GM23248 (cell line): ENCODE results near the gene KCTD13. TPM values are rescaled to one million over a fixed set of nuclear protein-coding genes. Genes with fewer than 3 reads are reported as not detected.

Experiments used
- DNase-seq: peaks from one replicate; pipeline ENCODE4 v3.0.0-alpha.2; 2015
- H2AFZ ChIP-seq: fragments of 200-600 bp; sonication (generic); 2 replicates; pipeline ENCODE4 v1.6.1; 2016; ENCODE audit warnings: antibody characterized with exemption
- H3F3A ChIP-seq: fragments of 200-600 bp; sonication (generic); 2 replicates; pipeline ENCODE4 v1.6.1; 2016; ENCODE audit warnings: mild to moderate bottlenecking, antibody characterized with exemption, mixed run types; ENCODE audit not compliant: insufficient read depth
- H3K27ac ChIP-seq: fragments of 200-600 bp; sonication (generic); 2 replicates; pipeline ENCODE4 v1.5.1; 2016; ENCODE audit warnings: mild to moderate bottlenecking
- H3K27me3 ChIP-seq: fragments of 200-600 bp; sonication (generic); replicated peaks from 2 replicates; pipeline ENCODE4 v1.6.1; 2016; ENCODE audit warnings: mild to moderate bottlenecking; ENCODE audit not compliant: insufficient read depth
- H3K36me3 ChIP-seq: fragments of 200-600 bp; sonication (generic); 2 replicates; pipeline ENCODE4 v1.6.1; 2016; ENCODE audit warnings: low read depth, mild to moderate bottlenecking
- H3K4me1 ChIP-seq: fragments of 200-600 bp; sonication (generic); 2 replicates; pipeline ENCODE4 v1.6.1; 2016; ENCODE audit warnings: mild to moderate bottlenecking; ENCODE audit not compliant: insufficient read depth
- H3K4me2 ChIP-seq: fragments of 200-600 bp; sonication (generic); one replicate; pipeline ENCODE4 v1.6.1; 2016; ENCODE audit warnings: mild to moderate bottlenecking; ENCODE audit not compliant: unreplicated experiment
- H3K4me3 ChIP-seq: fragments of 200-600 bp; sonication (generic); 2 replicates; pipeline ENCODE4 v1.5.1; 2016; ENCODE audit warnings: mild to moderate bottlenecking
- H3K79me2 ChIP-seq: fragments of 200-600 bp; sonication (generic); 2 replicates; pipeline ENCODE4 v1.6.1; 2016; ENCODE audit warnings: mild to moderate bottlenecking; ENCODE audit not compliant: insufficient read depth
- H3K9ac ChIP-seq: fragments of 200-600 bp; sonication (generic); 2 replicates; pipeline ENCODE4 v1.6.1; 2016; ENCODE audit warnings: mild to moderate bottlenecking
- H3K9me2 ChIP-seq: fragments of 200-600 bp; sonication (generic); 2 replicates; pipeline ENCODE4 v1.6.1; 2016; ENCODE audit warnings: mixed run types, mild to moderate bottlenecking, moderate library complexity; ENCODE audit not compliant: insufficient read depth
- H3K9me3 ChIP-seq: fragments of 200-600 bp; sonication (generic); one replicate; pipeline ENCODE4 v1.6.1; 2017; ENCODE audit warnings: low read depth
- H4K20me1 ChIP-seq: fragments of 200-600 bp; sonication (generic); 2 replicates; pipeline ENCODE4 v1.6.0; 2016; ENCODE audit not compliant: insufficient read depth
- EZH2 ChIP-seq: fragments of 200-600 bp; sonication (generic); IDR thresholded peaks from 2 replicates; pipeline ENCODE4 v1.6.1; 2018; ENCODE audit warnings: antibody characterized with exemption, mild to moderate bottlenecking; ENCODE audit not compliant: insufficient read depth, poor library complexity, severe bottlenecking
- EZH2phosphoT487 ChIP-seq: fragments of 200-600 bp; sonication (generic); IDR thresholded peaks from 2 replicates; pipeline ENCODE4 v1.6.1; 2018; ENCODE audit warnings: antibody characterized with exemption, moderate library complexity, mild to moderate bottlenecking, low read depth; ENCODE audit not compliant: insufficient read depth
- WGBS, 2 experiments: methylation state at CpG; one replicate each; pipeline ENCODE4 v1.1.6; 2015 to 2017; ENCODE audit warnings: low lambda C conversion rate in 2 of 2, low coverage in 1 of 2; ENCODE audit errors: missing lambda C conversion rate in 2 of 2; 5-methylcytosine and 5-hydroxymethylcytosine counted together
- in situ Hi-C: fragments of 300-500 bp; cut with MboI; formaldehyde crosslinking; loops from 2 replicates; pipeline ENCODE4 v1.15.0; 2020
- polyA plus RNA-seq: library from polyadenylated mRNA; unstranded; fragments of >200 nt; fragmentation: Nextera tagmentation; extraction: Ambion mirVana; gene quantifications from 2 replicates; pipeline ENCODE4 v1.2.1, GENCODE V29; 2016
- total RNA-seq: library from RNA; depleted of rRNA; stranded (reverse); fragments of >200 nt; shearing (Covaris generic); gene quantifications from 2 replicates; pipeline ENCODE4 v1.2.3, GENCODE V29; 2014

The KCTD13 gene
- total and polyA plus RNA-seq, 2 experiments from 2014 or later: 12.6 to 14.7 TPM

- Histone ChIP-seq H4K20me1 (peaks cover 4% of the 10 kb centered on the region; the same call in 1 of the 2 replicates), H3K4me3 (peak overlapping the region; percentile 90), H2AFZ (peak overlapping the region; percentile 92), H3K4me1 (peaks cover 22% of the 10 kb centered on the region), H3K36me3 (no peaks in the 10 kb centered on the region; the same call in 1 of the 2 replicates), H3K27me3 (no peaks in the 10 kb centered on the region), H3K4me2 (peak overlapping the region; percentile 94), H3K9me2 (no peaks in the 10 kb centered on the region), H3K9ac (peak overlapping the region; percentile 90), H3K9me3 (no peaks in the 10 kb centered on the region), H3K79me2 (peaks cover 36% of the 10 kb centered on the region), H3K27ac (peak overlapping the region; percentile 73), H3F3A (peaks cover 13% of the 10 kb centered on the region; the same call in 1 of the 2 replicates)
- TF ChIP-seq EZH2phosphoT487 (no peak), EZH2 (no peak)
- WGBS, 2 experiments: 39 to 43% methylated on average over 12 of the region's 12 CpGs
- DNase-seq: peak; percentile 41
- in situ Hi-C loops: no loop called here
Measured at GRCh38 chr16:29927070-29927905, 1.3 kb upstream of the KCTD13 start.

- H3K9me2 ChIP-seq: no peaks in the 10 kb centered on the region
- TF ChIP-seq EZH2phosphoT487 (no peak), EZH2 (no peak)
- no peaks in the 10 kb centered on the region for H3K9me3 ChIP-seq
- in situ Hi-C loops: no loop called here
- no peaks in the 10 kb centered on the region; the same call in 1 of the 2 replicates for H3K36me3 ChIP-seq
- 3 to 4% methylated on average over 12 of the region's 12 CpGs for WGBS, 2 experiments
- peak overlapping the region; percentile 92 for H2AFZ ChIP-seq
- peaks cover 42% of the 10 kb centered on the region for H3K79me2 ChIP-seq
- peak overlapping the region; percentile 94 for H3K4me2 ChIP-seq
- peak overlapping the region; percentile 90 for H3K4me3 ChIP-seq
- H4K20me1 ChIP-seq: peaks cover 4% of the 10 kb centered on the region; the same call in 1 of the 2 replicates
- H3K4me1 ChIP-seq: peaks cover 22% of the 10 kb centered on the region
- peaks cover 13% of the 10 kb centered on the region; the same call in 1 of the 2 replicates for H3F3A ChIP-seq
- no peaks in the 10 kb centered on the region for H3K27me3 ChIP-seq
- peak overlapping the region; percentile 90 for H3K9ac ChIP-seq
- H3K27ac ChIP-seq: peak overlapping the region; percentile 73
- DNase-seq: peak; percentile 69
Measured at GRCh38 chr16:29926711-29927052, 656 bp upstream of the KCTD13 start.

DNA sequence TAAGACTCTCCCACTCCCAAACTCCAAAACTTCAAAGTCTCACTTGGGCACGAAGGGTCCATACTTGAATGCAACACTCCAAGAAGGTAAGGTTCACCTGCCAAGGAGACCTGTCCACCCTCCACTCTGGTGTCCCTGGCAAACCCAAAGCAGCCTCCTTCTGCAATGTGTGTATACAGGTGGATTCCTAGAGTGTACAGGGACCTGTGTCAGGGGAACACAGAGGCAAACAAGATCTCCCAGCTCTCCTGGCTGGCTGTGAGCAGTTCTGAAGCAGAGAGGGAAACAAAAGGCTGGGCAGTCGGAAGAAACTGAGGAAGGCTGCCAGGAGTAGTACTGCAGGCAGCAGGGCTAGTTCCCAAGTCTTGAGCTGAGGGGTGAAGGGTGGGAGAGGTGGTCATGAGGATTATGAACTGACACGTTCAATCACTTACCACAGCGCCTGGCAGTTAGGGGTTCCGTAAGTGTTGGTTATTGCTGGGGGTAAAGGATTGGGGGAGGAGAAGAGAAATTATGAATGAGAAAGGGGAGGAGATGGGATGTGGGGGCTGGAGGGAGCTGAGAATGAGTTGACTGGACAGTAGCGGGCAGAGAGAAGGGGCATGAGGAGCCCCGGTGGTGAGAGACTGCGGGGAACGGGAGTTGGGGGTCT, 795 bp downstream of the KCTD13 start:
- Histone ChIP-seq H3K9ac (peak overlapping the region; percentile 90), H3K4me2 (peak overlapping the region; percentile 94), H3K36me3 (no peaks in the 10 kb centered on the region; the same call in 1 of the 2 replicates), H3K27me3 (no peaks in the 10 kb centered on the region), H3K4me1 (peaks cover 22% of the 10 kb centered on the region), H4K20me1 (peaks cover 4% of the 10 kb centered on the region; the same call in 1 of the 2 replicates), H3K27ac (peak overlapping the region; percentile 73; the same call in 1 of the 2 replicates), H3K9me2 (no peaks in the 10 kb centered on the region), H3K4me3 (peak overlapping the region; percentile 90), H3K9me3 (no peaks in the 10 kb centered on the region), H2AFZ (peak overlapping the region; percentile 92), H3K79me2 (peaks cover 55% of the 10 kb centered on the region), H3F3A (peaks cover 13% of the 10 kb centered on the region; the same call in 1 of the 2 replicates)
- in situ Hi-C loops: no loop called here
- TF ChIP-seq EZH2phosphoT487 (no peak), EZH2 (no peak)
- 5 to 6% methylated on average over 5 to 9 of the region's 9 CpGs for WGBS, 2 experiments
- peak; percentile 47 for DNase-seq

DNA sequence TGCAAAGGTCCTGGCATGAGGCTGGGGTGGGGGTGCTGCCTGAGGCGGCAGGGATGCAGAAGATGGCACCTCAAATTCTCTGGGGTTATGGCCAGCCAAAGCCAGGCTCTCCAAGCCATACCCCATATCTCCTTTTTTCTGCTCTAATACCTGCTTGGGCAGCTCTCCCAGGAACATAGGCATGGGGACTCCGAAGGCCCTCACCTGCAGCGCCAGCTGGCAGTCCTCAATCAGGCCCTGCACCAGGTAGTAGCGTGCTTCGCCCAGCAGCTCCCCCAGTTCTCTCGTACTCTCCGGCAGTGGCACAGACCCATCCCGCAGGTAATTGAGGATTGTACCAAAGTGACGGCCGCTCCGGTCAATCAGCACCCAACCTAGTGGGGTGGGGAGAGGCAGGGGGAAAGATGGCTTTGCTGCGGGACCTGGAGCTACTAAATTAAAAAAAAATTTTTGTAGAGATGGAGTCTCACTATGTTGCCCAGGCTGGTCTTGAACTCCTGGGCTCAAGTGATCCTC, 3.0 kb downstream of the KCTD13 start:
- peaks cover 13% of the 10 kb centered on the region; the same call in 1 of the 2 replicates for H3F3A ChIP-seq
- WGBS, 2 experiments: 98 to 99% methylated on average over 12 of the region's 12 CpGs
- H4K20me1 ChIP-seq: peaks cover 4% of the 10 kb centered on the region; the same call in 1 of the 2 replicates
- peaks cover 22% of the 10 kb centered on the region for H3K4me1 ChIP-seq
- H3K36me3 ChIP-seq: peaks cover 7% of the 10 kb centered on the region
- H3K9ac ChIP-seq: no peak overlapping the region
- H3K9me2 ChIP-seq: no peaks in the 10 kb centered on the region
- H3K27me3 ChIP-seq: no peaks in the 10 kb centered on the region
- peaks cover 74% of the 10 kb centered on the region for H3K79me2 ChIP-seq
- no peak for DNase-seq
- H3K4me2 ChIP-seq: no peak overlapping the region
- H3K4me3 ChIP-seq: no peak overlapping the region
- no peak for TF ChIP-seq EZH2
- no peak for TF ChIP-seq EZH2phosphoT487
- in situ Hi-C loops: loop anchor here (5.0 kb wide), 1 partner anchor 49 kb away; the partner anchor contains the start of gene TAOK2
- no peaks in the 10 kb centered on the region for H3K9me3 ChIP-seq
- no peak overlapping the region for H2AFZ ChIP-seq
- no peak overlapping the region for H3K27ac ChIP-seq
